Activated CD4-positive, alpha-beta T cell treated with anti-CD3 and anti-CD28 coated beads for 1 hour (primary cell): Measurements from ENCODE around the gene PPP1R14B.

ENCODE experiments used
- DNase-seq: peaks from one replicate; pipeline ENCODE4 v3.0.0-alpha.2; 2020

PPP1R14B gene

DNA sequence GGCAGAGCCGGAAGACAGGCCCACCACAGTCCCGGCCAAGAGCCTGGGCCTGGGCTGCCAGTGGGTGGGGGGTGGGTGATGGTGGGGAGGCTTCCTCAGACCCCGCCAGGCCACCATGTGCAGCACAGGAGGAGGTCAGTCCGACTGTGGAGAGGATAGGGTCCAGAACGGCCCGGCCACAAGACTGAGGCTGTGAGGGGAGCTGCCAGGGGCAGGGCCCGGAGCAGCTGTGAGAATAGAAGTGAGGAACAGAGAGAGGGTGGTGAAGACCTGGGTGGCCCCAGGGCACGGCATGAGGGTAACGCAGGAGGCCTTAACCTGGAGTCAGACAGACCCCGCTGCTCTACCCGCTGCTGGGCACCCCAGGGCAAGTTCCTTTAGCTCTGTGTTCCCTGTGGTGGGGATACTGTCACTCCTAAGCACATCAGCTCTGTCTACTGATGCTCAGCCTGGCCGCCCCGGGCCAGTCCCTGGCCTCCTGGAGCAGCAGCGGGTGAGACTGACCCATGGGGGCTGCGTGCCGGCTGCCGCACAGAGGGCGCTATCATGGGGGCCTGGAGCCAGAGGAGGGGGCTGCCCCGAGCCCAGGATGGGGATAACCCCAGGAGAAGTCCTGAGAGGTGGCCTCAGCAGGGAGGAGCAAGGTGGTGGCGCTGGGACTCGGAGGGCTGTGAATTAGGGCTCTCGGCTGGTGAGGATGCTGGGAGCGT, 38.5 kb downstream of the PPP1R14B start:
- no peak for DNase-seq

DNA sequence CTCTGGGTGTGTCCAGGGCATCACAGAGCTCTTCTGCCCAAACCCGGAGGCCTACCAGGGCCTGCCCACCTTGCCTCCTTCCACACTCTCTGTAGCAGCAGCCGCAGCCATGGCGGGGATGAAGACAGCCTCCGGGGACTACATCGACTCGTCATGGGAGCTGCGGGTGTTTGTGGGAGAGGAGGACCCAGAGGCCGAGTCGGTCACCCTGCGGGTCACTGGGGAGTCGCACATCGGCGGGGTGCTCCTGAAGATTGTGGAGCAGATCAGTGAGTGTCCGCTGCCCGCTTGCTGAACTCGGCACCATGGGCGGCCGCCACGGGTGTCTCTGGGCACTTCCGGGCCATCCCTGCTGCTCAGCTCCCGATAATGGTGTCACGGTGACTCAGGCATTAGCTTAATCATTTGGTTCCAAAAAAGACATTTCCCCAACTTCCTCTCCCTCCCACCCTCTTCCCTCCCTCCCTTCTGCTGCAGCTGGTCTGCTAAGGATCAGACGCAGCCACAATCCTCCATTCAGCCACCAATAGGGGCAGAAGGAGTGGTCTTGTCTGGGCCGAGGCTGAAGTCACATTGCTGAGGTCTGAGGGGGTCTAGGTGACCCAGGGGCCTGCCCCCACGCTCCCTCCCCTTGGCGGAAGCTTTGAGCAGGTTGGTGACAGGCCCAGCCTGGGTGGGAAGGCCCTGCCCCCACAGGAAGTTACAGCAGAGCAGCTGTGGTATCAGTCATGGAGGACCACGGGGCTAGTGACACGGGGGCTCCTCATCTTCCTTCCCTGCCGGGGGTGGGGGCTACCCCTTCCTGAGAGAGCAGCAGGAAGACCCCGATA, 39.3 kb downstream of the PPP1R14B start:
- DNase-seq = peak; percentile 56

GRCh38 chr11:64206457-64207255, 40.1 kb downstream of the PPP1R14B start, which contains the start of gene FERMT3:
Gene FERMT3 (plus strand): TSS chr11:64206721. CDS start chr11:64207365, 644 bp downstream.
- peak; percentile 56 for DNase-seq

DNA sequence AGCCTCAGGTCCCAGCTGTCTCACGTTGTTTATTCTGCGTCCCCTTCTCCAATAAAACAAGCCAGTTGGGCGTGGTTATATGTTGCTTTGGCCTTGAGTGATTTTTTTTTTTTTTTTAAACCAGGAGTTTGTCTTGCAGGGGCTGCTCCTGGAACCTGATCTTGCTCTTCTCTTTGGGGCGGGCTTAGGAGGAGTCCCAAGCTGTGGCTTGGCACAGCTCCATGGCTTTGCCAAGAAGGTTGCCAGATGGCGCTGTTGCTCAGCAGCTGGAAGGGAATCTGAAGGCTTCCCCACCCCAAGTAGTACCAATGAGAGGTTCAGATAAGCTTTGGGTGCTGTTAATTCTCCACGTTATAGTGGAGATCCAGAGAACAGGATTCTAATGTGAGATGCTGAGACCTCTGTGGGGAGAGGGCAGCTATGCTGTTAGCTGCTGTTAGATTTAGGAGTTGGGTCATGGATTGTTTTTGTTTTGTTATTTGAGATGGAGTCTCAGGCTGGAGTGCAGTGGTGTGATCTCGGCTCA, 42.2 kb downstream of the PPP1R14B start:
- DNase-seq = peak; percentile 79

DNA sequence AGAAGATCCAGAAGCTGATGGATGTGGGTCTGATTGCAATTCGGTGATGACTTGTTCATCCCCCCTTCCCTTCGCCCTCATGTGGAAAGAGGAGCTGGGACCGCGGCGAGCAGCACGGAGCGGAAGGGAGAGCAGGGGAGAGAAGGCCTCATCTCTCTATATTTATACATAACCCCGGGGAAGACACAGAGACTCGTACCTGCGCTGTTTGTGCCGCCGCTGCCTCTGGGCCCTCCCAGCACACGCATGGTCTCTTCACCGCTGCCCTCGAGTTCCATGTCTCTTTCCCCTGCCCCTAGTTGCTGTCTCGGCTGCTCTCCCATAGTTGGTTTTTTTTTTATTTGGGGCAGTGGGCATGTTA, 42.7 kb downstream of the PPP1R14B start:
- no peak for DNase-seq

DNA sequence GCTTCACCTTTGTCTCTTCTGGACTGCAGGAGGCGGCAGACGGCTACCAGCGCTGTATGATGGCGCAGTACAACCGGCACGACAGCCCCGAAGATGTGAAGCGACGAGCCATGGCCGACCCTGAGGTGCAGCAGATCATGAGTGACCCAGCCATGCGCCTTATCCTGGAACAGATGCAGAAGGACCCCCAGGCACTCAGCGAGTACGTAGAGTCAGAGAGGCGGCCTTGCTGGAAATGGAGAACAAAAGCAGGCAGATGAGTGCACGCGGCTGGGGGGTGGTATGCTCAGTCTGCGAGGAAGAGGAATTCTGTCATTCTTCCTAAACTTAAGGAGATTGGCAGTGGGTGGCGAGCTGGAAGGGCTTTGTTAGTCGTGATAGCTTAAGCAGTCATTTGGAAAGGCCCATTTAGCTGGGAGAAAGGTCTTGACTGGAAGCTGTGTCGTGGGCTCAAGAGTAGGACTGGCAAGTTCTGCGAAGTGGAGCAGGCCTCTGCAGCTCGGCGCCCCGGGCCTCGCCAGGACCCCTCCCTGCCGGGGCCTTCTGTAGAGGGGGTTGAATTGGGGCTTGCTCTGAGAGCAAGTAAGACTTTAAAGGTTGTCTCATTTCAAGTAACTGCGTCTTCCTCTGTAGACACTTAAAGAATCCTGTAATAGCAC, 43.2 kb downstream of the PPP1R14B start:
- DNase-seq = no peak

- no peak for DNase-seq
Measured at GRCh38 chr11:64202992-64203391, 43.8 kb downstream of the PPP1R14B start.

- DNase-seq = no peak
Measured at GRCh38 chr11:64201543-64201942, 45.2 kb downstream of the PPP1R14B start.

- no peak for DNase-seq
Measured at GRCh38 chr11:64198511-64198910, 48.2 kb downstream of the PPP1R14B start.

DNA sequence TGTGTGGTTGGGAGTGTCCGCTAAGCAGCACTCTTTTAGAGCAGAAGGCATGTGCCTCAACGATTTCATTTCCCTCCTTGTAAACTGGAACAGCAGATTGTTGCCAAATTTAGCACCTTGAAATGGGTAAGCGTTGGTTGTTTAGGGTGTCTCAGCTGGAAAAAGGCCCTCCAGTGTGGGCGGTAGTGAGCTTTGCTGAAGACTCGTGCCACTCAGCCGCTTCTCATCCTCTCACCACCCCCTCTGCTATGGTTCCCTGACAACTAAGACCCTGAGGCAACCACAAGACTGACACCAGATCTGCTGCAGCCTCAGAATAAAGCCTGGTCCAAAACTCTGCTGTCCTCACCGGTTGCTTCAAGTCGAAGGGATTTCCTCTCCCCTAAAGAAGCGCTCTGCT, 50.1 kb downstream of the PPP1R14B start:
- DNase-seq = no peak
